NCI-H446 treated with DMSO at 0.1 percent for 48 hours (cell line): ENCODE data around the gene ADH7.
"Not testable (repeated sequence)": the region's sequence is repeated elsewhere in the genome, so short reads cannot be mapped to it uniquely, and the experiment has no call there.

ENCODE experiments used
- DNase-seq: peaks from one replicate; lab custom pipeline; 2025; lab: John Stamatoyannopoulos, UW

The ADH7 gene

GRCh38 chr4:99415762-99416161, 19.4 kb downstream of the ADH7 start:
- DNase-seq: not testable (repeated sequence)

- DNase-seq: not testable (repeated sequence)
Observed at GRCh38 chr4:99414902-99415301, 20.2 kb downstream of the ADH7 start.

- no peak for DNase-seq
Observed at GRCh38 chr4:99414401-99414800, 20.7 kb downstream of the ADH7 start.

GRCh38 chr4:99413140-99413539, 22.0 kb downstream of the ADH7 start:
- no peak for DNase-seq

- DNase-seq: no peak
Observed at GRCh38 chr4:99411041-99411440, 24.1 kb downstream of the ADH7 start.

GRCh38 chr4:99410075-99410474, 25.1 kb downstream of the ADH7 start:
- no peak for DNase-seq

- no peak for DNase-seq
Observed at GRCh38 chr4:99408346-99408745, 26.8 kb downstream of the ADH7 start.

GRCh38 chr4:99405433-99406115, 29.6 kb downstream of the ADH7 start:
- DNase-seq: peak; percentile 5

GRCh38 chr4:99404595-99405287, 30.4 kb downstream of the ADH7 start:
- no peak for DNase-seq

GRCh38 chr4:99403380-99404184, 31.6 kb downstream of the ADH7 start:
- DNase-seq: no peak

- DNase-seq: no peak
Observed at GRCh38 chr4:99402765-99403164, 32.4 kb downstream of the ADH7 start.

- DNase-seq: no peak
Observed at GRCh38 chr4:99400831-99401230, 34.3 kb downstream of the ADH7 start.

GRCh38 chr4:99399017-99399416, 36.1 kb downstream of the ADH7 start:
- no peak for DNase-seq

GRCh38 chr4:99395595-99396364, 39.4 kb downstream of the ADH7 start:
- no peak for DNase-seq

GRCh38 chr4:99394896-99395295, 40.2 kb downstream of the ADH7 start:
- no peak for DNase-seq

- no peak for DNase-seq
Observed at GRCh38 chr4:99390055-99390454, 45.1 kb downstream of the ADH7 start.

- DNase-seq: no peak
Observed at GRCh38 chr4:99389606-99390005, 45.5 kb downstream of the ADH7 start.

- no peak for DNase-seq
Observed at GRCh38 chr4:99383833-99384392, 51.2 kb downstream of the ADH7 start.

GRCh38 chr4:99383399-99383798, 51.7 kb downstream of the ADH7 start:
- no peak for DNase-seq

GRCh38 chr4:99382745-99383360, 52.3 kb downstream of the ADH7 start:
- DNase-seq: no peak

GRCh38 chr4:99381588-99382175, 53.5 kb downstream of the ADH7 start:
- DNase-seq: no peak
